ENCODE measurements around the gene TMEM253.

The TMEM253 gene

DNA sequence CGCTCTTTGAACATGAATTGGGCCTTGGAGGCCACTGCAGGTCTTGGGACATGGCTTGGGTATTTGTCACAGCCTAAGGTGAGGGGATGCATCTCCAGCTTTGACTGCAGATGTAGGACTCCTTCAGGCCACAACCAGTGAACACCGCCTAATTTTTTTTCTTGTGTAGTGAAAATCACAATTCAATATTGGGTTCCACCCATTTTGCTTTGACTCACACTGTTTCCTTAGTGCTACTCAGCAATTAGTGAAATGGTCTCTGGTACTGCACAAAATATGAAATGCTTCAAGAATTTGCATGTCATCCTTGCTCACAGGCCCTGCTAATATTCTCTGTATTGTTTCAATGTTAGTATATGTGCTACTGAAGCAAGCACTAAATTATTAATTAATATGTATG lies 12.5 kb downstream of the TMEM253 start:
- in situ Hi-C loops (cut with HindIII; ENCODE audit: low pct_ligation_motif_present, low sequenced_read_pairs) = no loop called here
- Histone ChIP-seq H3K4me3 (ENCODE audit: low read depth, low read length) (no peak overlapping the region), H3K27ac (no peak overlapping the region), H3K27me3 (replicated peaks) (no peaks in the 10 kb centered on the region), H3K36me3 (replicated peaks) (no peaks in the 10 kb centered on the region)
- no peak for DNase-seq
- no peak for TF ChIP-seq CTCF (IDR thresholded peaks at IDR 0.05; ENCODE audit: low read depth, low read length, missing control alignments)

GRCh38 chr14:21118933-21119332 lies 18.1 kb downstream of the TMEM253 start:
- no peak overlapping the region for H3K4me3 ChIP-seq (ENCODE audit: low read depth, low read length)
- in situ Hi-C loops (cut with HindIII; ENCODE audit: low pct_ligation_motif_present, low sequenced_read_pairs) = no loop called here
- no peaks in the 10 kb centered on the region for H3K36me3 ChIP-seq (replicated peaks)
- H3K27me3 ChIP-seq (replicated peaks) = no peaks in the 10 kb centered on the region
- no peak for DNase-seq
- TF ChIP-seq CTCF (IDR thresholded peaks at IDR 0.05; ENCODE audit: low read depth, low read length, missing control alignments) = no peak
- no peak overlapping the region for H3K27ac ChIP-seq

DNA sequence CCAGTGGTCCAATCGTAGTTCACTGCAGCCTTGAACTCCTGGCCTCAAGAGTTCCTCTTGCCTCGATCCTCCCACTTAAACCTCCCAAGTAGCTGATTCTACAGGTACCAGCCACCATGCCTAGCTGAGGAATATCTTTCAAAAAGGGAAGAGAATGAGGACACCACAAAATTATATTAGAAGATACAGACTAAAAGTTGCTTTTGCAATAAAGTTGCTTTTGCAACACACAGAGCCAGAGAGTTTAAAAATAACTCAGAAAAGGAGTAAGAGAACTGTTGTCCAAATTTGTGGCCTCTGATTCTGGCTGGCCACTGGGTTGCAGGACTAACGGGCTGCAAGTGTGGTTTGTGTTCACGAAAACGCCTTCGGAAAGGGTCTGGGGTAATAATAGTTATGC lies 19.8 kb downstream of the TMEM253 start:
- H3K27ac ChIP-seq = no peak overlapping the region
- TF ChIP-seq CTCF (IDR thresholded peaks at IDR 0.05; ENCODE audit: low read depth, low read length, missing control alignments) = no peak
- no peak overlapping the region for H3K4me3 ChIP-seq (ENCODE audit: low read depth, low read length)
- no peak for DNase-seq
- in situ Hi-C loops (cut with HindIII; ENCODE audit: low pct_ligation_motif_present, low sequenced_read_pairs) = no loop called here
- no peaks in the 10 kb centered on the region for H3K27me3 ChIP-seq (replicated peaks)
- H3K36me3 ChIP-seq (replicated peaks) = no peaks in the 10 kb centered on the region

DNA sequence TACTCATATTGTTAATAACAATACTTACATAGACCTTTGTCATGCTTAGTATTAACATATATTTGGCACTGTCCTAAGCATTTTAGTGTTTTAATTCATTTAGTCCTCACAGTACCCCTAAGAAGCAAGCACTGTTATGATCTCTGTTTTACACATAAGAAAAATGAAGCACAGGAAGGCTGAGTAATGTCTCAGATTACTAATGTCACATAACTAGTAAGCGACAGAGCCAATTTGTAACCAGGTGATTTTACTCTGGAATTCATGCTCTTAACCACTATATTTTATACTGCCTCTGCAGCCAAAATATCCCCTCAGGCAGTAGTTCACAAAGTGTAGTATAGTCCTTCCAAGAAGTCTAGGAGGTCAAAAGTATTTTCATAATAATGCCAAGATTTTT lies 20.3 kb downstream of the TMEM253 start:
- in situ Hi-C loops (cut with HindIII; ENCODE audit: low pct_ligation_motif_present, low sequenced_read_pairs) = no loop called here
- no peaks in the 10 kb centered on the region for H3K27me3 ChIP-seq (replicated peaks)
- H3K27ac ChIP-seq = no peak overlapping the region
- no peak for DNase-seq
- no peaks in the 10 kb centered on the region for H3K36me3 ChIP-seq (replicated peaks)
- no peak for TF ChIP-seq CTCF (IDR thresholded peaks at IDR 0.05; ENCODE audit: low read depth, low read length, missing control alignments)
- H3K4me3 ChIP-seq (ENCODE audit: low read depth, low read length) = no peak overlapping the region

DNA sequence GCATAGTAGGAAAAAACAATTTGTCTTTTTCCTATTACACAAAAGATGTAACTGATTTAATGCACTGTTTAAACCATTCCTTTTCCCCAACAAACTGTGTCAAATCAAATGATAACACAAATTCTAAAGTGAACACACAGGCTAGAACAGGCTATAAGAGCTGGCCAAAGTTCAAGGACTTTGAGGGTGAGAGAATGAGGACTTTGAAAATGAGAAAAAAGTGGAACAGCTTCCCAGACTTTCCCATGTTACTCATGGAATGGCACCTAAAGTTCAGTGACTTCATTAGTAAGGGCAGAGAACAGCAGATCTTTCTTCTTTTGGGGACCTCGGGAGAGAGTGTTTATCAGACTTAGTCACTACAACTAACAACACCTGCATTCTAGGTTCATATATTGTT lies 22.6 kb downstream of the TMEM253 start:
- in situ Hi-C loops (cut with HindIII; ENCODE audit: low pct_ligation_motif_present, low sequenced_read_pairs) = no loop called here
- no peaks in the 10 kb centered on the region for H3K36me3 ChIP-seq (replicated peaks)
- TF ChIP-seq CTCF (IDR thresholded peaks at IDR 0.05; ENCODE audit: low read depth, low read length, missing control alignments) = no peak
- no peak overlapping the region for H3K4me3 ChIP-seq (ENCODE audit: low read depth, low read length)
- no peaks in the 10 kb centered on the region for H3K27me3 ChIP-seq (replicated peaks)
- no peak overlapping the region for H3K27ac ChIP-seq
- DNase-seq = no peak

GRCh38 chr14:21133901-21134300 lies 33.0 kb downstream of the TMEM253 start:
- DNase-seq = no peak
- Histone ChIP-seq H3K27ac (no peak overlapping the region), H3K4me3 (ENCODE audit: low read depth, low read length) (no peak overlapping the region), H3K36me3 (replicated peaks) (no peaks in the 10 kb centered on the region), H3K27me3 (replicated peaks) (no peaks in the 10 kb centered on the region)
- in situ Hi-C loops (cut with HindIII; ENCODE audit: low pct_ligation_motif_present, low sequenced_read_pairs) = no loop called here
- no peak for TF ChIP-seq CTCF (IDR thresholded peaks at IDR 0.05; ENCODE audit: low read depth, low read length, missing control alignments)
